ENCODE data around the gene POU2F1. TPM values are rescaled to one million over a fixed set of nuclear protein-coding genes. Genes with fewer than 3 reads are reported as not detected.
A peak's percentile ranks its signal among the peaks of the same experiment; 100 is the strongest.

The POU2F1 gene
- total and polyA plus RNA-seq, 4 experiments from 2014 or later, result 5.7 to 22.9 (median 14.4) TPM

GRCh38 chr1:167369933-167370332, 149.2 kb downstream of the POU2F1 start:
- DNase-seq, result no peak
- Mint-ChIP-seq H3K27ac (no peak overlapping the region), H3K9me3 (no peaks in the 10 kb centered on the region), H3K4me3 (no peak overlapping the region), H3K27me3 (no peaks in the 10 kb centered on the region), H3K4me1 (peaks cover 0 to 5% (median 2%) of the 10 kb centered on the region in 4 donors), H3K36me3 (peaks cover 35 to 50% of the 10 kb centered on the region in 2 donors)
- H3K4me1 ChIP-seq (ENCODE audit: insufficient read depth, low read length), result no peaks in the 10 kb centered on the region
- H3K27me3 ChIP-seq (ENCODE audit: insufficient read depth, low read length), result no peaks in the 10 kb centered on the region
- POLR2A ChIA-PET (ENCODE audit: partially characterized antibody), result no interaction called here
- intact Hi-C loops (cut with micrococcal nuclease), result no loop called here
- no peaks in the 10 kb centered on the region for H3K9me3 ChIP-seq (ENCODE audit: control insufficient read depth in 1 of 2, low read length in 2 of 2)
- peaks cover 10% of the 10 kb centered on the region for H3K36me3 ChIP-seq (ENCODE audit: insufficient read depth, low read length)
- CTCF ChIA-PET (ENCODE audit: partially characterized antibody), result interaction anchor here (1.2 kb wide), 1 partner anchor 102 kb away, joined by 3 read pairs; no protein-coding TSS in a partner anchor
- no peak overlapping the region for H3K4me3 ChIP-seq (ENCODE audit: low read length in 2 of 2)
- no peak overlapping the region for H3K27ac ChIP-seq (ENCODE audit: low read depth, low read length)

- H3K4me3 Mint-ChIP-seq, result no peak overlapping the region
- H3K4me1 ChIP-seq (ENCODE audit: insufficient read depth, low read length), result no peaks in the 10 kb centered on the region
- H3K4me3 ChIP-seq (ENCODE audit: low read length in 2 of 2), result no peak overlapping the region
- ChIA-PET POLR2A (ENCODE audit: partially characterized antibody) (no interaction called here), CTCF (ENCODE audit: partially characterized antibody) (interaction anchor here (0.6 to 1.3 kb wide), 2 partner anchors 130 to 312 kb away, joined by 3 to 4 read pairs; no protein-coding TSS in a partner anchor)
- H3K36me3 ChIP-seq (ENCODE audit: insufficient read depth, low read length), result peaks cover 7% of the 10 kb centered on the region
- no peaks in the 10 kb centered on the region for H3K9me3 Mint-ChIP-seq
- peaks cover 0 to 5% (median 2%) of the 10 kb centered on the region in 4 donors for H3K4me1 Mint-ChIP-seq
- no peaks in the 10 kb centered on the region for H3K27me3 Mint-ChIP-seq
- intact Hi-C loops (cut with micrococcal nuclease), result no loop called here
- H3K27ac ChIP-seq (ENCODE audit: low read depth, low read length), result no peak overlapping the region
- no peak overlapping the region for H3K27ac Mint-ChIP-seq
- no peaks in the 10 kb centered on the region for H3K27me3 ChIP-seq (ENCODE audit: insufficient read depth, low read length)
- DNase-seq, result no peak
- H3K36me3 Mint-ChIP-seq, result peaks cover 35 to 47% of the 10 kb centered on the region in 2 donors
- H3K9me3 ChIP-seq (ENCODE audit: control insufficient read depth in 1 of 2, low read length in 2 of 2), result no peaks in the 10 kb centered on the region
Measured at GRCh38 chr1:167371030-167371429, 150.3 kb downstream of the POU2F1 start.

GRCh38 chr1:167373398-167373797, 152.7 kb downstream of the POU2F1 start:
- ChIA-PET POLR2A (ENCODE audit: partially characterized antibody) (interaction anchor here (0.7 kb wide), 1 partner anchor 153 kb away, joined by 3 read pairs; the partner anchor contains the start of gene POU2F1), CTCF (ENCODE audit: partially characterized antibody) (interaction anchor here (0.7 kb wide), 1 partner anchor 160 kb away, joined by 3 read pairs; no protein-coding TSS in a partner anchor)
- peaks cover 5% of the 10 kb centered on the region for H3K36me3 ChIP-seq (ENCODE audit: insufficient read depth, low read length)
- no peaks in the 10 kb centered on the region for H3K9me3 Mint-ChIP-seq
- intact Hi-C loops (cut with micrococcal nuclease), result no loop called here
- H3K27ac Mint-ChIP-seq, result no peak overlapping the region
- H3K4me3 ChIP-seq (ENCODE audit: low read length in 2 of 2), result no peak overlapping the region
- H3K27me3 Mint-ChIP-seq, result no peaks in the 10 kb centered on the region
- DNase-seq, result no peak
- H3K9me3 ChIP-seq (ENCODE audit: control insufficient read depth in 1 of 2, low read length in 2 of 2), result no peaks in the 10 kb centered on the region
- no peaks in the 10 kb centered on the region for H3K4me1 ChIP-seq (ENCODE audit: insufficient read depth, low read length)
- H3K27me3 ChIP-seq (ENCODE audit: insufficient read depth, low read length), result no peaks in the 10 kb centered on the region
- H3K27ac ChIP-seq (ENCODE audit: low read depth, low read length), result no peak overlapping the region
- no peak overlapping the region for H3K4me3 Mint-ChIP-seq
- H3K4me1 Mint-ChIP-seq, result peaks cover 0 to 2% (median 0%) of the 10 kb centered on the region in 4 donors
- H3K36me3 Mint-ChIP-seq, result peaks cover 42 to 51% of the 10 kb centered on the region in 2 donors

GRCh38 chr1:167373986-167374385, 153.3 kb downstream of the POU2F1 start:
- no peak overlapping the region for H3K4me3 ChIP-seq (ENCODE audit: low read length in 2 of 2)
- intact Hi-C loops (cut with micrococcal nuclease), result no loop called here
- H3K27ac ChIP-seq (ENCODE audit: low read depth, low read length), result no peak overlapping the region
- H3K4me1 ChIP-seq (ENCODE audit: insufficient read depth, low read length), result no peaks in the 10 kb centered on the region
- Mint-ChIP-seq H3K4me3 (no peak overlapping the region), H3K27me3 (no peaks in the 10 kb centered on the region), H3K36me3 (peaks cover 42 to 51% of the 10 kb centered on the region in 2 donors), H3K27ac (peak overlapping the region in 2 of 7 donors; percentile 24), H3K4me1 (peaks cover 0 to 2% (median 0%) of the 10 kb centered on the region in 4 donors), H3K9me3 (no peaks in the 10 kb centered on the region)
- POLR2A ChIA-PET (ENCODE audit: partially characterized antibody), result interaction anchor here (0.7 kb wide), 1 partner anchor 154 kb away, joined by 3 read pairs; the partner anchor contains the start of gene POU2F1
- H3K9me3 ChIP-seq (ENCODE audit: control insufficient read depth in 1 of 2, low read length in 2 of 2), result no peaks in the 10 kb centered on the region
- H3K36me3 ChIP-seq (ENCODE audit: insufficient read depth, low read length), result peaks cover 5% of the 10 kb centered on the region
- DNase-seq, result no peak
- H3K27me3 ChIP-seq (ENCODE audit: insufficient read depth, low read length), result no peaks in the 10 kb centered on the region
- CTCF ChIA-PET (ENCODE audit: partially characterized antibody), result interaction anchor here (0.7 to 1.5 kb wide), 2 partner anchors 19 to 160 kb away, joined by 3 read pairs; no protein-coding TSS in a partner anchor

GRCh38 chr1:167375949-167376348, 155.3 kb downstream of the POU2F1 start:
- Mint-ChIP-seq H3K9me3 (no peaks in the 10 kb centered on the region), H3K27ac (no peak overlapping the region), H3K27me3 (no peaks in the 10 kb centered on the region), H3K4me3 (no peak overlapping the region), H3K36me3 (peaks cover 51 to 64% of the 10 kb centered on the region in 2 donors), H3K4me1 (peaks cover 0 to 2% (median 0%) of the 10 kb centered on the region in 4 donors)
- intact Hi-C loops (cut with micrococcal nuclease), result no loop called here
- Histone ChIP-seq H3K4me1 (ENCODE audit: insufficient read depth, low read length) (no peaks in the 10 kb centered on the region), H3K36me3 (ENCODE audit: insufficient read depth, low read length) (peaks cover 5% of the 10 kb centered on the region), H3K4me3 (ENCODE audit: low read length in 2 of 2) (no peak overlapping the region), H3K27me3 (ENCODE audit: insufficient read depth, low read length) (no peaks in the 10 kb centered on the region), H3K27ac (ENCODE audit: low read depth, low read length) (no peak overlapping the region), H3K9me3 (ENCODE audit: control insufficient read depth in 1 of 2, low read length in 2 of 2) (no peaks in the 10 kb centered on the region)
- DNase-seq, result no peak
- ChIA-PET POLR2A (ENCODE audit: partially characterized antibody) (no interaction called here), CTCF (ENCODE audit: partially characterized antibody) (interaction anchor here (1.3 kb wide), 1 partner anchor 157 kb away, joined by 3 read pairs; no protein-coding TSS in a partner anchor)

- ChIA-PET CTCF (ENCODE audit: partially characterized antibody) (interaction anchor here (1.5 to 1.7 kb wide), 2 partner anchors 14 to 147 kb away, joined by 3 to 7 read pairs; no protein-coding TSS in a partner anchor), POLR2A (ENCODE audit: partially characterized antibody) (no interaction called here)
- DNase-seq, result no peak
- no peaks in the 10 kb centered on the region for H3K27me3 Mint-ChIP-seq
- Histone ChIP-seq H3K4me3 (ENCODE audit: low read length in 2 of 2) (no peak overlapping the region), H3K27me3 (ENCODE audit: insufficient read depth, low read length) (no peaks in the 10 kb centered on the region), H3K27ac (ENCODE audit: low read depth, low read length) (no peak overlapping the region), H3K36me3 (ENCODE audit: insufficient read depth, low read length) (peaks cover 14% of the 10 kb centered on the region), H3K9me3 (ENCODE audit: control insufficient read depth in 1 of 2, low read length in 2 of 2) (no peaks in the 10 kb centered on the region), H3K4me1 (ENCODE audit: insufficient read depth, low read length) (no peaks in the 10 kb centered on the region)
- no peaks in the 10 kb centered on the region for H3K4me1 Mint-ChIP-seq
- peaks cover 28 to 41% of the 10 kb centered on the region in 2 donors for H3K36me3 Mint-ChIP-seq
- H3K9me3 Mint-ChIP-seq, result no peaks in the 10 kb centered on the region
- H3K4me3 Mint-ChIP-seq, result no peak overlapping the region
- no peak overlapping the region for H3K27ac Mint-ChIP-seq
- intact Hi-C loops (cut with micrococcal nuclease), result no loop called here
Measured at GRCh38 chr1:167387251-167387910, 166.7 kb downstream of the POU2F1 start.

GRCh38 chr1:167388976-167389375, 168.3 kb downstream of the POU2F1 start:
- Histone ChIP-seq H3K27ac (ENCODE audit: low read depth, low read length) (no peak overlapping the region), H3K4me1 (ENCODE audit: insufficient read depth, low read length) (no peaks in the 10 kb centered on the region), H3K4me3 (ENCODE audit: low read length in 2 of 2) (no peak overlapping the region), H3K36me3 (ENCODE audit: insufficient read depth, low read length) (peaks cover 14% of the 10 kb centered on the region), H3K9me3 (ENCODE audit: control insufficient read depth in 1 of 2, low read length in 2 of 2) (no peaks in the 10 kb centered on the region), H3K27me3 (ENCODE audit: insufficient read depth, low read length) (no peaks in the 10 kb centered on the region)
- Mint-ChIP-seq H3K27ac (no peak overlapping the region), H3K4me1 (no peaks in the 10 kb centered on the region), H3K27me3 (no peaks in the 10 kb centered on the region), H3K4me3 (no peak overlapping the region), H3K36me3 (peaks cover 20 to 35% of the 10 kb centered on the region in 2 donors), H3K9me3 (no peaks in the 10 kb centered on the region)
- ChIA-PET POLR2A (ENCODE audit: partially characterized antibody) (no interaction called here), CTCF (ENCODE audit: partially characterized antibody) (interaction anchor here (1.5 to 1.7 kb wide), 2 partner anchors 12 to 145 kb away, joined by 3 to 7 read pairs; no protein-coding TSS in a partner anchor)
- no peak for DNase-seq
- intact Hi-C loops (cut with micrococcal nuclease), result no loop called here

Measured in CD4-positive, alpha-beta memory T cell (primary cell).